Liver (tissue), 3 donors: ENCODE data around the gene LRATD1.

Experiments used
- EGR1 ChIP-seq, 2 donors: IDR thresholded peaks; 2 replicates each; pipeline ENCODE4 v1.6.1; 2016 to 2018; ENCODE audit warnings: antibody characterized with exemption in 2 of 2, low read depth in 2 of 2
- FOXA1 ChIP-seq: IDR thresholded peaks from 2 replicates; pipeline ENCODE4 v1.6.1; 2016; ENCODE audit warnings: antibody characterized with exemption
- GABPA ChIP-seq, 2 donors: IDR thresholded peaks in 1 of 2; conservative IDR thresholded peaks in 1 of 2; 2 replicates each; pipeline ENCODE4 v1.6.1; 2016; ENCODE audit warnings: antibody characterized with exemption in 2 of 2, mild to moderate bottlenecking in 1 of 2, moderate library complexity in 1 of 2
- HNF4A ChIP-seq, 2 donors: conservative IDR thresholded peaks; 2 replicates each; pipeline ENCODE4 v1.6.1; 2016; ENCODE audit warnings: antibody characterized with exemption in 2 of 2, mild to moderate bottlenecking in 2 of 2
- JUND ChIP-seq, 2 donors: IDR thresholded peaks; 2 replicates each; pipeline ENCODE4 v1.6.1; 2016; ENCODE audit warnings: antibody characterized with exemption in 2 of 2
- RAD21 ChIP-seq, 2 donors: IDR thresholded peaks; 2 replicates each; pipeline ENCODE4 v1.6.1; 2016; ENCODE audit warnings: antibody characterized with exemption in 2 of 2, mild to moderate bottlenecking in 2 of 2
- RXRA ChIP-seq, 2 donors: IDR thresholded peaks; 2 replicates each; pipeline ENCODE4 v1.6.1; 2017 to 2018; ENCODE audit warnings: antibody characterized with exemption in 2 of 2, mild to moderate bottlenecking in 1 of 2
- SP1 ChIP-seq: IDR thresholded peaks from 2 replicates; pipeline ENCODE4 v1.6.1; 2018; ENCODE audit warnings: antibody characterized with exemption, mild to moderate bottlenecking
- YY1 ChIP-seq: IDR thresholded peaks from 2 replicates; pipeline ENCODE4 v1.6.1; 2016; ENCODE audit warnings: antibody characterized with exemption, mild to moderate bottlenecking
- TF ChIP-seq, protein P1 (sequence below): fragments of 150-350 bp; IDR thresholded peaks from 2 replicates; pipeline ENCODE4 v1.5.1; 2017; ENCODE audit warnings: improper control_type of control experiment, low read depth, low read length; ENCODE audit not compliant: missing input control
- TF ChIP-seq, protein P2 (sequence below): IDR thresholded peaks from 2 replicates; pipeline ENCODE4 v1.6.1; 2016; ENCODE audit warnings: antibody characterized with exemption, mild to moderate bottlenecking
- TF ChIP-seq, protein P3 (sequence below): IDR thresholded peaks from 2 replicates; pipeline ENCODE4 v1.6.1; 2016; ENCODE audit warnings: antibody characterized with exemption
- TF ChIP-seq, protein P4 (sequence below): IDR thresholded peaks from 2 replicates; pipeline ENCODE4 v1.6.1; 2016; ENCODE audit warnings: antibody characterized with exemption
- TF ChIP-seq, protein P5 (sequence below): IDR thresholded peaks from 2 replicates; pipeline ENCODE4 v1.6.1; 2016; ENCODE audit warnings: antibody characterized with exemption
- donor health status: healthy.
- donor health status: healthy.

DNA sequence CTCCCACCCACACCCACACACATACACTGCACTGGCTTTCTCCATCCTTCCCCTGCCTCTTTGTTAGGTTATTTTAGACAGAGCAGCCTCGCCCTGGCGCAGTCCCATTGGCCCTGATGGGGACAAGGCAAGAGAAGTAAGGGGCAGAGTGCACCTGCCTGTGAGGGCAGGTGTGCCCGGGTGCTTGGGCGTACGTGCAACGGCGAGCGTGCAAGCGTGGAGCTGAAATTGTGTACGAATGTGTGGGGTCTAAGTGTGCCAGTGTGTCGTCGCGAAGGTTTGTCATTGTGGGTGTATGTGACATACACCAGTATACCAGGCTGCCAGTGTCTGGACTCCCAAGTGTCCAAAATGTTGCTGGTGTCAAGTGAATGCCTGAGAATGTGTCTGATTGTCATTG lies 544 bp downstream of the LRATD1 start:
- TF ChIP-seq, protein P1, sequence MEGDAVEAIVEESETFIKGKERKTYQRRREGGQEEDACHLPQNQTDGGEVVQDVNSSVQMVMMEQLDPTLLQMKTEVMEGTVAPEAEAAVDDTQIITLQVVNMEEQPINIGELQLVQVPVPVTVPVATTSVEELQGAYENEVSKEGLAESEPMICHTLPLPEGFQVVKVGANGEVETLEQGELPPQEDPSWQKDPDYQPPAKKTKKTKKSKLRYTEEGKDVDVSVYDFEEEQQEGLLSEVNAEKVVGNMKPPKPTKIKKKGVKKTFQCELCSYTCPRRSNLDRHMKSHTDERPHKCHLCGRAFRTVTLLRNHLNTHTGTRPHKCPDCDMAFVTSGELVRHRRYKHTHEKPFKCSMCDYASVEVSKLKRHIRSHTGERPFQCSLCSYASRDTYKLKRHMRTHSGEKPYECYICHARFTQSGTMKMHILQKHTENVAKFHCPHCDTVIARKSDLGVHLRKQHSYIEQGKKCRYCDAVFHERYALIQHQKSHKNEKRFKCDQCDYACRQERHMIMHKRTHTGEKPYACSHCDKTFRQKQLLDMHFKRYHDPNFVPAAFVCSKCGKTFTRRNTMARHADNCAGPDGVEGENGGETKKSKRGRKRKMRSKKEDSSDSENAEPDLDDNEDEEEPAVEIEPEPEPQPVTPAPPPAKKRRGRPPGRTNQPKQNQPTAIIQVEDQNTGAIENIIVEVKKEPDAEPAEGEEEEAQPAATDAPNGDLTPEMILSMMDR = no peak
- no peak for TF ChIP-seq JUND (IDR thresholded peaks at IDR 0.05)
- TF ChIP-seq, protein P2, sequence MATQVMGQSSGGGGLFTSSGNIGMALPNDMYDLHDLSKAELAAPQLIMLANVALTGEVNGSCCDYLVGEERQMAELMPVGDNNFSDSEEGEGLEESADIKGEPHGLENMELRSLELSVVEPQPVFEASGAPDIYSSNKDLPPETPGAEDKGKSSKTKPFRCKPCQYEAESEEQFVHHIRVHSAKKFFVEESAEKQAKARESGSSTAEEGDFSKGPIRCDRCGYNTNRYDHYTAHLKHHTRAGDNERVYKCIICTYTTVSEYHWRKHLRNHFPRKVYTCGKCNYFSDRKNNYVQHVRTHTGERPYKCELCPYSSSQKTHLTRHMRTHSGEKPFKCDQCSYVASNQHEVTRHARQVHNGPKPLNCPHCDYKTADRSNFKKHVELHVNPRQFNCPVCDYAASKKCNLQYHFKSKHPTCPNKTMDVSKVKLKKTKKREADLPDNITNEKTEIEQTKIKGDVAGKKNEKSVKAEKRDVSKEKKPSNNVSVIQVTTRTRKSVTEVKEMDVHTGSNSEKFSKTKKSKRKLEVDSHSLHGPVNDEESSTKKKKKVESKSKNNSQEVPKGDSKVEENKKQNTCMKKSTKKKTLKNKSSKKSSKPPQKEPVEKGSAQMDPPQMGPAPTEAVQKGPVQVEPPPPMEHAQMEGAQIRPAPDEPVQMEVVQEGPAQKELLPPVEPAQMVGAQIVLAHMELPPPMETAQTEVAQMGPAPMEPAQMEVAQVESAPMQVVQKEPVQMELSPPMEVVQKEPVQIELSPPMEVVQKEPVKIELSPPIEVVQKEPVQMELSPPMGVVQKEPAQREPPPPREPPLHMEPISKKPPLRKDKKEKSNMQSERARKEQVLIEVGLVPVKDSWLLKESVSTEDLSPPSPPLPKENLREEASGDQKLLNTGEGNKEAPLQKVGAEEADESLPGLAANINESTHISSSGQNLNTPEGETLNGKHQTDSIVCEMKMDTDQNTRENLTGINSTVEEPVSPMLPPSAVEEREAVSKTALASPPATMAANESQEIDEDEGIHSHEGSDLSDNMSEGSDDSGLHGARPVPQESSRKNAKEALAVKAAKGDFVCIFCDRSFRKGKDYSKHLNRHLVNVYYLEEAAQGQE = no peak
- TF ChIP-seq, protein P3, sequence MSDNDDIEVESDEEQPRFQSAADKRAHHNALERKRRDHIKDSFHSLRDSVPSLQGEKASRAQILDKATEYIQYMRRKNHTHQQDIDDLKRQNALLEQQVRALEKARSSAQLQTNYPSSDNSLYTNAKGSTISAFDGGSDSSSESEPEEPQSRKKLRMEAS = no peak
- no peak for TF ChIP-seq GABPA (IDR thresholded peaks at IDR 0.05 in 1 of 2, conservative IDR thresholded peaks at IDR 0.05 in 1 of 2)
- TF ChIP-seq SP1 = no peak
- no peak for TF ChIP-seq YY1
- TF ChIP-seq RAD21 (IDR thresholded peaks at IDR 0.05) = no peak
- no peak for TF ChIP-seq FOXA1
- TF ChIP-seq, protein P4, sequence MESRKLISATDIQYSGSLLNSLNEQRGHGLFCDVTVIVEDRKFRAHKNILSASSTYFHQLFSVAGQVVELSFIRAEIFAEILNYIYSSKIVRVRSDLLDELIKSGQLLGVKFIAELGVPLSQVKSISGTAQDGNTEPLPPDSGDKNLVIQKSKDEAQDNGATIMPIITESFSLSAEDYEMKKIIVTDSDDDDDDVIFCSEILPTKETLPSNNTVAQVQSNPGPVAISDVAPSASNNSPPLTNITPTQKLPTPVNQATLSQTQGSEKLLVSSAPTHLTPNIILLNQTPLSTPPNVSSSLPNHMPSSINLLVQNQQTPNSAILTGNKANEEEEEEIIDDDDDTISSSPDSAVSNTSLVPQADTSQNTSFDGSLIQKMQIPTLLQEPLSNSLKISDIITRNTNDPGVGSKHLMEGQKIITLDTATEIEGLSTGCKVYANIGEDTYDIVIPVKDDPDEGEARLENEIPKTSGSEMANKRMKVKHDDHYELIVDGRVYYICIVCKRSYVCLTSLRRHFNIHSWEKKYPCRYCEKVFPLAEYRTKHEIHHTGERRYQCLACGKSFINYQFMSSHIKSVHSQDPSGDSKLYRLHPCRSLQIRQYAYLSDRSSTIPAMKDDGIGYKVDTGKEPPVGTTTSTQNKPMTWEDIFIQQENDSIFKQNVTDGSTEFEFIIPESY = no peak
- TF ChIP-seq RXRA (IDR thresholded peaks at IDR 0.05) = no peak
- TF ChIP-seq, protein P5, sequence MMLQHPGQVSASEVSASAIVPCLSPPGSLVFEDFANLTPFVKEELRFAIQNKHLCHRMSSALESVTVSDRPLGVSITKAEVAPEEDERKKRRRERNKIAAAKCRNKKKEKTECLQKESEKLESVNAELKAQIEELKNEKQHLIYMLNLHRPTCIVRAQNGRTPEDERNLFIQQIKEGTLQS = no peak
- no peak for TF ChIP-seq HNF4A (conservative IDR thresholded peaks at IDR 0.05)
- TF ChIP-seq EGR1 (IDR thresholded peaks at IDR 0.05; ENCODE audit: low read depth in 2 of 2) = no peak
